DOHH2 (cell line): Measurements from ENCODE around the gene UMAD1.

ENCODE experiments used
- H3F3A ChIP-seq: fragments of 200-600 bp; sonication (generic), shearing (Covaris generic); 2 replicates; pipeline ENCODE4 v1.6.0; 2016; ENCODE audit warnings: antibody characterized with exemption, mild to moderate bottlenecking; ENCODE audit not compliant: control insufficient read depth, insufficient read depth
- H3K27ac ChIP-seq: fragments of 200-600 bp; sonication (generic); 2 replicates; pipeline ENCODE4 v1.5.1; 2014; ENCODE audit warnings: low read depth, mild to moderate bottlenecking, low read length, moderate library complexity
- H3K27me3 ChIP-seq: fragments of 200-600 bp; sonication (generic); 2 replicates; pipeline ENCODE4 v1.6.1; 2014; ENCODE audit warnings: mild to moderate bottlenecking, low read length, mixed read lengths; ENCODE audit not compliant: control insufficient read depth
- H3K36me3 ChIP-seq: fragments of 200-600 bp; sonication (generic); 2 replicates; pipeline ENCODE4 v1.6.1; 2014; ENCODE audit warnings: mild to moderate bottlenecking, low read length, moderate library complexity, mixed read lengths; ENCODE audit not compliant: control insufficient read depth
- H3K4me1 ChIP-seq: fragments of 200-600 bp; sonication (generic); 2 replicates; pipeline ENCODE4 v1.6.1; 2014; ENCODE audit warnings: mild to moderate bottlenecking, low read length, mixed read lengths; ENCODE audit not compliant: control insufficient read depth
- H3K4me2 ChIP-seq: fragments of 200-600 bp; sonication (generic); 2 replicates; pipeline ENCODE4 v1.6.0; 2014; ENCODE audit warnings: mild to moderate bottlenecking, low read length, moderate library complexity
- H3K4me3 ChIP-seq: fragments of 200-600 bp; sonication (generic); 2 replicates; pipeline ENCODE4 v1.5.1; 2014; ENCODE audit warnings: mild to moderate bottlenecking, low read length, mixed read lengths
- H3K79me2 ChIP-seq: fragments of 200-600 bp; sonication (generic); 2 replicates; pipeline ENCODE4 v1.6.1; 2014; ENCODE audit warnings: mild to moderate bottlenecking, low read length, mixed read lengths; ENCODE audit not compliant: control insufficient read depth
- H3K9me2 ChIP-seq: fragments of 200-600 bp; sonication (generic); replicated peaks from 2 replicates; pipeline ENCODE4 v1.6.1; 2014; ENCODE audit warnings: mild to moderate bottlenecking, low read length, mixed read lengths; ENCODE audit not compliant: control insufficient read depth
- H3K9me3 ChIP-seq: fragments of 200-600 bp; sonication (generic); 2 replicates; pipeline ENCODE4 v1.6.1; 2014; ENCODE audit warnings: antibody characterized with exemption, low read length, mixed read lengths; ENCODE audit not compliant: control insufficient read depth, insufficient read depth
- H4K20me1 ChIP-seq: fragments of 200-600 bp; sonication (generic); 2 replicates; pipeline ENCODE4 v1.6.0; 2014; ENCODE audit warnings: low read depth, mild to moderate bottlenecking, antibody characterized with exemption, low read length, moderate library complexity; ENCODE audit not compliant: control insufficient read depth, insufficient read depth
- EZH2phosphoT487 ChIP-seq: fragments of 200-600 bp; sonication (generic); IDR thresholded peaks from 2 replicates; pipeline ENCODE4 v1.6.1; 2017; ENCODE audit warnings: borderline replicate concordance, mild to moderate bottlenecking, antibody characterized with exemption, low read length, moderate library complexity, mixed read lengths
- TF ChIP-seq, protein P1 (sequence below): fragments of 200-600 bp; sonication (generic); IDR thresholded peaks from one replicate; pipeline ENCODE4 v1.5.1; 2014; ENCODE audit warnings: antibody characterized with exemption, mild to moderate bottlenecking, low read depth, low read length; ENCODE audit not compliant: poor library complexity, severe bottlenecking

Gene UMAD1

DNA sequence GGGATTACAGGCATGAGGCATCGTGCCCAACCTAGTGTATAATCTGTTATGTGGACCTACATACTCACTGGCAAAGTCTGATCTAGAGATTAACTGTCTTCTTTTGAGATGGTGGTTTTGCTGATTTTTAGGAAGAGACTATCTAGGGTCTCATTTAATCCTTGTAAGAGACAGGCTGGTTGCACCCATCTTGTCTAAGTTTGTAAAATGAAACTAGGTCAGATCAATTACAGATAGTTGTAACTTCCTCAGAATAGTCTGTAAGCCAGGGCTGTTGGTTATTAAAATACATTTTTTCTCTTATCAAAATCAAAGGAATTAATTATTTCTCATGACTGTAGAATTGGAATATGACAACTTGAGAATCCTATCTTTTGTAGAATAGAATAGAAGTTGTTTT lies 142.4 kb downstream of the UMAD1 start:
- no peaks in the 10 kb centered on the region for H4K20me1 ChIP-seq
- H3K9me2 ChIP-seq: no peaks in the 10 kb centered on the region
- no peak overlapping the region for H3K4me2 ChIP-seq
- H3F3A ChIP-seq: no peaks in the 10 kb centered on the region
- no peak overlapping the region for H3K4me3 ChIP-seq
- H3K27ac ChIP-seq: no peak overlapping the region
- H3K27me3 ChIP-seq: no peaks in the 10 kb centered on the region
- no peaks in the 10 kb centered on the region for H3K9me3 ChIP-seq
- no peak for TF ChIP-seq EZH2phosphoT487
- TF ChIP-seq, protein P1, sequence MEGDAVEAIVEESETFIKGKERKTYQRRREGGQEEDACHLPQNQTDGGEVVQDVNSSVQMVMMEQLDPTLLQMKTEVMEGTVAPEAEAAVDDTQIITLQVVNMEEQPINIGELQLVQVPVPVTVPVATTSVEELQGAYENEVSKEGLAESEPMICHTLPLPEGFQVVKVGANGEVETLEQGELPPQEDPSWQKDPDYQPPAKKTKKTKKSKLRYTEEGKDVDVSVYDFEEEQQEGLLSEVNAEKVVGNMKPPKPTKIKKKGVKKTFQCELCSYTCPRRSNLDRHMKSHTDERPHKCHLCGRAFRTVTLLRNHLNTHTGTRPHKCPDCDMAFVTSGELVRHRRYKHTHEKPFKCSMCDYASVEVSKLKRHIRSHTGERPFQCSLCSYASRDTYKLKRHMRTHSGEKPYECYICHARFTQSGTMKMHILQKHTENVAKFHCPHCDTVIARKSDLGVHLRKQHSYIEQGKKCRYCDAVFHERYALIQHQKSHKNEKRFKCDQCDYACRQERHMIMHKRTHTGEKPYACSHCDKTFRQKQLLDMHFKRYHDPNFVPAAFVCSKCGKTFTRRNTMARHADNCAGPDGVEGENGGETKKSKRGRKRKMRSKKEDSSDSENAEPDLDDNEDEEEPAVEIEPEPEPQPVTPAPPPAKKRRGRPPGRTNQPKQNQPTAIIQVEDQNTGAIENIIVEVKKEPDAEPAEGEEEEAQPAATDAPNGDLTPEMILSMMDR: no peak
- H3K79me2 ChIP-seq: no peaks in the 10 kb centered on the region
- H3K4me1 ChIP-seq: peaks cover 11% of the 10 kb centered on the region
- H3K36me3 ChIP-seq: no peaks in the 10 kb centered on the region

- no peak overlapping the region for H3K4me2 ChIP-seq
- TF ChIP-seq, protein P1: no peak
- no peak for TF ChIP-seq EZH2phosphoT487
- peaks cover 4% of the 10 kb centered on the region for H3K4me1 ChIP-seq
- H3K9me2 ChIP-seq: no peaks in the 10 kb centered on the region
- H3K36me3 ChIP-seq: no peaks in the 10 kb centered on the region
- H3K9me3 ChIP-seq: no peaks in the 10 kb centered on the region
- no peaks in the 10 kb centered on the region for H4K20me1 ChIP-seq
- no peaks in the 10 kb centered on the region for H3K79me2 ChIP-seq
- H3K27ac ChIP-seq: no peak overlapping the region
- H3K27me3 ChIP-seq: no peaks in the 10 kb centered on the region
- H3F3A ChIP-seq: no peaks in the 10 kb centered on the region
- H3K4me3 ChIP-seq: no peak overlapping the region
Observed at GRCh38 chr7:7785344-7785973, 144.9 kb downstream of the UMAD1 start.

DNA sequence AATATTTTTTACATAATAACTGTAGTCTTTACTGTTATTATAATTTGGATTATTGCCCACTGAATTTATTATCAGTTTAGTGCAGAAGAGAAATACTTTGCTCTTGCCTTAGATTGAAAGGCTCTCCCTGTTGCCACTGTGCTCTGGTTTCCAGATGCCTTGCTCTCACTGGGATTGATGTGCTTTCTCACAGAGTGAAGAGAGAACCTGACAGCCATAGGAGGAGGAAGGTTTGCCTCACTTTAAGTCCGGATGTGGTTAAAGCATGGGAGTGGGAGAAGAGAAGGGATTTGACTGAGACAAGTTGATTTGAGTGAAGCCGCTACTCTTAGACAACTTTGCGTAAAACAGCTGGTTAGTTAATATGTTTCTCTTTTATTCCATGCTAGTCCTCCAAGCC lies 146.0 kb downstream of the UMAD1 start:
- Histone ChIP-seq H3F3A (no peaks in the 10 kb centered on the region), H3K36me3 (no peaks in the 10 kb centered on the region), H3K27ac (no peak overlapping the region), H3K4me1 (peaks cover 4% of the 10 kb centered on the region), H3K79me2 (no peaks in the 10 kb centered on the region), H3K4me3 (no peak overlapping the region), H3K4me2 (no peak overlapping the region), H4K20me1 (no peaks in the 10 kb centered on the region), H3K9me2 (no peaks in the 10 kb centered on the region), H3K27me3 (no peaks in the 10 kb centered on the region), H3K9me3 (no peaks in the 10 kb centered on the region)
- TF ChIP-seq EZH2phosphoT487: no peak
- TF ChIP-seq, protein P1: no peak
